Hair follicular keratinocyte (primary cell): ENCODE data around the gene DGKG. TPM values are rescaled to one million over a fixed set of nuclear protein-coding genes. Genes with fewer than 3 reads are reported as not detected.

Experiments used
- total RNA-seq: library from RNA; depleted of rRNA; stranded (reverse); fragments of >200 nt; gene quantifications from 2 replicates; pipeline ENCODE4 v1.2.3, GENCODE V29; 2015

The DGKG gene
- total RNA-seq, result 0.31 and 0.57 TPM in 2 replicates

GRCh38 chr3:186361762-186362536, at the start of gene DGKG:
TSS of gene DGKG (minus strand) at chr3:186362234. CDS start at chr3:186320459, 41,775 bp downstream.

DNA sequence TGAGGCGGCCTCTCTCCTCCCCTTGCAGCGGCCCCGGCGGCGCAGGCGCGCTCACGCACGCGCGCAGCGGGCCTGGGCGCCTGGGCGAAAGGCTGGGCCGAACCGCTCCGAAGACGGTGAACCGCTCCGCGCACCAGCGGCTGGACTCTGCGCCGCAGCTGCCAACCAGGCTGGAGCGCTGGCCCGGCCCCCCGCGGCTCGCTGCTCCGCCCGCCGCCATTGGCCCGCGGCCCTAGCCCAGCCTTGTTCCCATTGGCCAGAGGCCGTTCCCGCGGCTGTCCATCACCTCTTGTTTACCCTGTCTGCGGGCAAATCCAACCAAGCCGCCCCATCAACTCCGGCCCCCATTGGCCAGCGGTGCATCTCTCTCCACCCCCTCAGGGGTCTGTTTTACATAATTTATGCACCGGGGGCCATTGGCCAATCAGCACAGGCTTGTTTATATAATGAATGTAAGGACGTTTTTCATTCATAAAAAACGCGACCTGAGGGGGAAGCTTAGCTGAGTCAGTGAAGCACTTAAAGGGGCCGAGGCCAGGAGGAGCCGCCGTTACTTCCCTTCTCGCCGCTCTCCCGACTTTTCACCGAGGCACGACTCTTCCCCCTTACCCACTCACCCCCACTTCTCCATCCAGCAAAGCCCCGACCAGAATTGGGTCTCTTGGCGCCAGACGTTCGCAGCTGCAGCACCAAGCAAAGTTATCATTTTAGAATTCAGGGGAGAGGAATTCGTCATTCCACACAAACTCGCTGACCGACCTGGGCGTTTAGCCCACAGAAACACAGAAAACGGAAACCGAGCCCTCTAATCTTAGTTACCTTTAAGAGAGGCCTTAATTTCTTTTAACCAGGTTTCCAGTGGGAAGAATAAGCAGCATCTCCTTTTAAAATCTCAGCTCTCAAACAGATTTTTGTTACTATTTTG, 252.8 kb downstream of the DGKG start, which contains the start of gene ETV5:
Gene ETV5, minus strand, starts transcription at position 149 of the 925 bp plus-strand sequence. CDS start 3,221 bp downstream, outside the sequence.

Other genes with a start within 250 kb of the DGKG start
- 0.23 and 0.84 TPM in 2 replicates for gene CRYGS, start 182.1 kb upstream of the DGKG start, total RNA-seq
- 10.6 and 12.3 TPM in 2 replicates for gene TBCCD1, start 205.1 kb upstream of the DGKG start, total RNA-seq
- 64.6 and 130 TPM in 2 replicates for gene DNAJB11, start 208.5 kb upstream of the DGKG start, total RNA-seq